Panc1 (cell line): ENCODE data around the gene MSH4.

ENCODE experiments used
- CTCF ChIP-seq: fragments of 450-650 bp; IDR thresholded peaks from 2 replicates; pipeline ENCODE4 v1.5.1; 2017; ENCODE audit warnings: mild to moderate bottlenecking
- POLR2AphosphoS5 ChIP-seq: IDR thresholded peaks from 2 replicates; pipeline ENCODE4 v1.6.1; 2012; ENCODE audit warnings: mild to moderate bottlenecking, low read depth, low read length, moderate library complexity
- REST ChIP-seq, 2 experiments: IDR thresholded peaks; 2 replicates each; pipeline ENCODE4 v1.6.1; 2011 to 2012; ENCODE audit warnings: low read depth in 2 of 2, control low read depth in 1 of 2, low read length in 1 of 2, mild to moderate bottlenecking in 1 of 2, moderate library complexity in 1 of 2; ENCODE audit not compliant: insufficient read depth in 1 of 2
- TCF7L2 ChIP-seq: IDR thresholded peaks from 2 replicates; pipeline ENCODE4 v1.6.1; 2011; ENCODE audit warnings: mild to moderate bottlenecking, low read depth, low read length, inconsistent platforms

GRCh38 chr1:75884437-75884836 lies 87.8 kb downstream of the MSH4 start:
- TF ChIP-seq CTCF (no peak), TCF7L2 (no peak), REST (IDR thresholded peaks at IDR 0.05; ENCODE audit: insufficient read depth in 1 of 2, low read depth in 2 of 2, low read length in 1 of 2) (no peak), POLR2AphosphoS5 (no peak)
